H9 (cell line): ENCODE measurements around the gene ACER1. TPM values are rescaled to one million over a fixed set of nuclear protein-coding genes. Genes with fewer than 3 reads are reported as not detected.

Experiments
- DNase-seq: peaks from one replicate; pipeline ENCODE4 v3.0.0-alpha.2; 2017
- H2AFZ ChIP-seq: one replicate; pipeline ENCODE4 v1.6.1; 2013; ENCODE audit warnings: mild to moderate bottlenecking, low read length, control low read depth, moderate library complexity
- H2AK5ac ChIP-seq: 2 replicates; pipeline ENCODE4 v1.6.1; 2013; ENCODE audit warnings: low read length, control low read depth, mixed read lengths; ENCODE audit not compliant: insufficient read length
- H2BK120ac ChIP-seq: one replicate; pipeline ENCODE4 v1.6.1; 2013; ENCODE audit warnings: low read depth, mild to moderate bottlenecking, low read length, control low read depth, inconsistent platforms; ENCODE audit not compliant: poor library complexity, severe bottlenecking
- H2BK12ac ChIP-seq: 2 replicates; pipeline ENCODE4 v1.6.1; 2013; ENCODE audit warnings: low read length, control low read depth, mixed read lengths, low read depth; ENCODE audit not compliant: insufficient read length
- H2BK15ac ChIP-seq: 2 replicates; pipeline ENCODE4 v1.6.1; 2013; ENCODE audit warnings: low read depth, low read length, control low read depth
- H2BK20ac ChIP-seq: one replicate; pipeline ENCODE4 v1.6.1; 2013; ENCODE audit warnings: low read depth, mild to moderate bottlenecking, low read length, control low read depth, inconsistent platforms; ENCODE audit not compliant: poor library complexity, severe bottlenecking
- H2BK5ac ChIP-seq: 2 replicates; pipeline ENCODE4 v1.6.1; 2013; ENCODE audit warnings: low read length, control low read depth, mixed read lengths; ENCODE audit not compliant: insufficient read length
- H3K14ac ChIP-seq: 2 replicates; pipeline ENCODE4 v1.6.1; 2013; ENCODE audit warnings: low read length, control low read depth; ENCODE audit not compliant: insufficient read depth
- H3K18ac ChIP-seq: 2 replicates; pipeline ENCODE4 v1.6.1; 2013; ENCODE audit warnings: low read depth, mild to moderate bottlenecking, mixed read lengths, low read length, control low read depth; ENCODE audit not compliant: insufficient read length
- H3K23ac ChIP-seq: 2 replicates; pipeline ENCODE4 v1.6.1; 2013; ENCODE audit warnings: low read length, control low read depth, mixed read lengths, low read depth; ENCODE audit not compliant: insufficient read length
- H3K23me2 ChIP-seq: 2 replicates; pipeline ENCODE4 v1.6.1; 2013; ENCODE audit warnings: low read depth, mild to moderate bottlenecking, mixed read lengths, low read length, control low read depth; ENCODE audit not compliant: insufficient read length, poor library complexity, severe bottlenecking
- H3K27ac ChIP-seq: 2 replicates; pipeline ENCODE4 v1.5.1; 2013; ENCODE audit warnings: low read length, control low read depth, mixed read lengths, low read depth; ENCODE audit not compliant: insufficient read length
- H3K27me3 ChIP-seq: 2 replicates; pipeline ENCODE4 v1.6.1; 2013; ENCODE audit warnings: low read length, control low read depth, inconsistent platforms; ENCODE audit not compliant: insufficient read depth
- H3K4ac ChIP-seq: 2 replicates; pipeline ENCODE4 v1.6.1; 2013; ENCODE audit warnings: low read depth, mild to moderate bottlenecking, control low read depth, inconsistent platforms, low read length, moderate library complexity
- H3K4me1 ChIP-seq: 2 replicates; pipeline ENCODE4 v1.6.1; 2013; ENCODE audit warnings: low read length, control low read depth, inconsistent platforms; ENCODE audit not compliant: insufficient read depth
- H3K4me2 ChIP-seq: 2 replicates; pipeline ENCODE4 v1.6.1; 2013; ENCODE audit warnings: low read length, control low read depth, mixed read lengths; ENCODE audit not compliant: insufficient read length, insufficient read depth
- H3K56ac ChIP-seq: 2 replicates; pipeline ENCODE4 v1.6.1; 2013; ENCODE audit warnings: low read depth, mild to moderate bottlenecking, mixed read lengths, low read length, control low read depth; ENCODE audit not compliant: insufficient read length
- H3K79me1 ChIP-seq: 2 replicates; pipeline ENCODE4 v1.6.1; 2013; ENCODE audit warnings: low read depth, mild to moderate bottlenecking, moderate library complexity, low read length, control low read depth, inconsistent platforms; ENCODE audit not compliant: insufficient read depth, poor library complexity, severe bottlenecking
- H3K79me2 ChIP-seq: 2 replicates; pipeline ENCODE4 v1.6.1; 2013; ENCODE audit warnings: low read length, control low read depth, inconsistent platforms; ENCODE audit not compliant: insufficient read depth
- H3K9ac ChIP-seq: 2 replicates; pipeline ENCODE4 v1.6.1; 2013; ENCODE audit warnings: low read length, control low read depth, mixed read lengths; ENCODE audit not compliant: insufficient read length; ENCODE audit errors: extremely low read depth
- H3K9me3 ChIP-seq: one replicate; pipeline ENCODE4 v1.6.1; 2013; ENCODE audit warnings: low read depth, low read length, inconsistent platforms; ENCODE audit not compliant: control insufficient read depth
- H3T11ph ChIP-seq: one replicate; pipeline ENCODE4 v1.6.1; 2013; ENCODE audit warnings: mild to moderate bottlenecking, low read length, control low read depth, inconsistent platforms
- H4K20me1 ChIP-seq: one replicate; pipeline ENCODE4 v1.6.1; 2013; ENCODE audit not compliant: control insufficient read depth, insufficient read length, insufficient read depth
- H4K5ac ChIP-seq: 2 replicates; pipeline ENCODE4 v1.6.1; 2013; ENCODE audit warnings: low read depth, mild to moderate bottlenecking, mixed read lengths, low read length, control low read depth; ENCODE audit not compliant: insufficient read length
- H4K8ac ChIP-seq: replicated peaks from 2 replicates; pipeline ENCODE4 v1.6.1; 2013; ENCODE audit warnings: low read length, control low read depth, mixed read lengths, low read depth; ENCODE audit not compliant: insufficient read length
- H4K91ac ChIP-seq: 2 replicates; pipeline ENCODE4 v1.6.1; 2013; ENCODE audit warnings: low read depth, mild to moderate bottlenecking, moderate library complexity, mixed read lengths, low read length, control low read depth; ENCODE audit not compliant: insufficient read length
- H3K27ac Mint-ChIP-seq, 3 experiments: 2 replicates in 2 of 3; 3 replicates in 1 of 3; pipeline ENCODE4 v1.8.0; 2020 to 2021; ENCODE audit warnings: mixed read lengths in 3 of 3, mild to moderate bottlenecking in 1 of 3, moderate library complexity in 1 of 3
- H3K27me3 Mint-ChIP-seq: 2 replicates; pipeline ENCODE4 v1.8.0; 2021; ENCODE audit warnings: low read depth, mild to moderate bottlenecking, moderate library complexity, mixed read lengths
- H3K36me3 Mint-ChIP-seq, 3 experiments: 2 replicates in 2 of 3; 3 replicates in 1 of 3; pipeline ENCODE4 v1.8.0; 2020 to 2021; ENCODE audit warnings: low read depth in 3 of 3, mixed read lengths in 3 of 3; ENCODE audit not compliant: insufficient read depth in 1 of 3
- H3K4me1 Mint-ChIP-seq, 2 experiments: 2 replicates each; pipeline ENCODE4 v1.8.0; 2020; ENCODE audit warnings: mixed read lengths in 2 of 2
- H3K4me3 Mint-ChIP-seq, 2 experiments: 2 replicates in 1 of 2; 3 replicates in 1 of 2; pipeline ENCODE4 v1.8.0; 2020 to 2021; ENCODE audit warnings: mild to moderate bottlenecking in 2 of 2, mixed read lengths in 2 of 2, moderate library complexity in 1 of 2
- H3K9me3 Mint-ChIP-seq, 2 experiments: 2 replicates in 1 of 2; 3 replicates in 1 of 2; pipeline ENCODE4 v1.8.0; 2020; ENCODE audit warnings: mild to moderate bottlenecking in 2 of 2, mixed read lengths in 2 of 2, moderate library complexity in 1 of 2
- CTCF ChIP-seq: fragments of 200-600 bp; sonication (generic); conservative IDR thresholded peaks from 3 replicates; pipeline ENCODE4 v1.8.0; 2021; ENCODE audit warnings: antibody characterized with exemption, mild to moderate bottlenecking
- WGBS: extraction: QIAGEN DNeasy Blood & Tissue Kit; methylation state at CpG from one replicate; pipeline ENCODE4 v1.1.7; 2013; ENCODE audit warnings: missing lambda C conversion rate, low lambda C conversion rate, mixed read lengths; ENCODE audit not compliant: insufficient read length; ENCODE audit errors: extremely low coverage; 5-methylcytosine and 5-hydroxymethylcytosine counted together
- total RNA-seq: library from RNA; stranded (reverse); gene quantifications from 2 replicates; pipeline ENCODE4 v1.2.1, GENCODE V29; 2021

Gene ACER1
- total RNA-seq, 1 experiment from 2014 or later, result not detected

GRCh38 chr19:6269101-6269886 lies 64.1 kb downstream of the ACER1 start:
- no peak for DNase-seq
- no peak overlapping the region for H4K91ac ChIP-seq
- H3K27me3 ChIP-seq, result no peaks in the 10 kb centered on the region
- no peak overlapping the region for H2AK5ac ChIP-seq
- Mint-ChIP-seq H3K9me3 (no peaks in the 10 kb centered on the region), H3K27ac (no peak overlapping the region; a peak in 2 of 7 replicates), H3K4me3 (no peak overlapping the region), H3K36me3 (peaks cover 25 to 50% (median 45%) of the 10 kb centered on the region in 3 experiments; a peak in 6 of 7 replicates), H3K27me3 (no peaks in the 10 kb centered on the region), H3K4me1 (peaks cover 38% of the 10 kb centered on the region in 2 experiments)
- H2BK20ac ChIP-seq, result no peak overlapping the region
- no peaks in the 10 kb centered on the region for H3K23me2 ChIP-seq
- H2BK120ac ChIP-seq, result no peak overlapping the region
- no peak overlapping the region for H3K27ac ChIP-seq
- no peak overlapping the region for H3K23ac ChIP-seq
- no peak overlapping the region for H3T11ph ChIP-seq
- H4K8ac ChIP-seq, result no peak overlapping the region
- no peak overlapping the region for H3K18ac ChIP-seq
- no peaks in the 10 kb centered on the region for H3K9me3 ChIP-seq
- peaks cover 9% of the 10 kb centered on the region for H3K79me1 ChIP-seq
- H3K4ac ChIP-seq, result no peak overlapping the region
- H2BK5ac ChIP-seq, result no peak overlapping the region
- WGBS, result no CpG with 5 or more reads among the region's 33 CpGs
- H2BK12ac ChIP-seq, result no peak overlapping the region
- H4K20me1 ChIP-seq, result no peaks in the 10 kb centered on the region
- no peak for TF ChIP-seq CTCF
- H4K5ac ChIP-seq, result no peak overlapping the region
- H2BK15ac ChIP-seq, result no peak overlapping the region
- H3K9ac ChIP-seq, result no peak overlapping the region
- no peak overlapping the region for H3K56ac ChIP-seq
- no peak overlapping the region for H3K4me2 ChIP-seq
- H3K14ac ChIP-seq, result no peak overlapping the region; the same call in 1 of the 2 replicates
- peaks cover 5% of the 10 kb centered on the region; the same call in 1 of the 2 replicates for H3K4me1 ChIP-seq
- peaks cover 20% of the 10 kb centered on the region; the same call in 1 of the 2 replicates for H3K79me2 ChIP-seq
- no peak overlapping the region for H2AFZ ChIP-seq
